Measurements from ENCODE around the gene UGT1A10.

DNA sequence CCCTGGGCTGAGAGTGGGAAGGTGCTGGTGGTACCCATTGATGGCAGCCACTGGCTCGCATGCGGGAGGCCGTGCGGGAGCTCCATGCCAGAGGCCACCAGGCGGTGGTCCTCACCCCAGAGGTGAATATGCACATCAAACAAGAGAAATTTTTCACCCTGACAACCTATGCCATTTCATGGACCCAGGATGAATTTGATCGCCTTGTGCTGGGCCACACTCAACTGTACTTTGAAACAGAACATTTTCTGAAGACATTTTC lies 111.0 kb downstream of the UGT1A10 start:
- TF ChIP-seq, protein P1, sequence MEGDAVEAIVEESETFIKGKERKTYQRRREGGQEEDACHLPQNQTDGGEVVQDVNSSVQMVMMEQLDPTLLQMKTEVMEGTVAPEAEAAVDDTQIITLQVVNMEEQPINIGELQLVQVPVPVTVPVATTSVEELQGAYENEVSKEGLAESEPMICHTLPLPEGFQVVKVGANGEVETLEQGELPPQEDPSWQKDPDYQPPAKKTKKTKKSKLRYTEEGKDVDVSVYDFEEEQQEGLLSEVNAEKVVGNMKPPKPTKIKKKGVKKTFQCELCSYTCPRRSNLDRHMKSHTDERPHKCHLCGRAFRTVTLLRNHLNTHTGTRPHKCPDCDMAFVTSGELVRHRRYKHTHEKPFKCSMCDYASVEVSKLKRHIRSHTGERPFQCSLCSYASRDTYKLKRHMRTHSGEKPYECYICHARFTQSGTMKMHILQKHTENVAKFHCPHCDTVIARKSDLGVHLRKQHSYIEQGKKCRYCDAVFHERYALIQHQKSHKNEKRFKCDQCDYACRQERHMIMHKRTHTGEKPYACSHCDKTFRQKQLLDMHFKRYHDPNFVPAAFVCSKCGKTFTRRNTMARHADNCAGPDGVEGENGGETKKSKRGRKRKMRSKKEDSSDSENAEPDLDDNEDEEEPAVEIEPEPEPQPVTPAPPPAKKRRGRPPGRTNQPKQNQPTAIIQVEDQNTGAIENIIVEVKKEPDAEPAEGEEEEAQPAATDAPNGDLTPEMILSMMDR (IDR thresholded peaks at IDR 0.05; ENCODE audit: poor library complexity, severe bottlenecking): no peak
- TF ChIP-seq POLR2AphosphoS5 (IDR thresholded peaks at IDR 0.05) (no peak), MXI1 (conservative IDR thresholded peaks at IDR 0.05; ENCODE audit: poor library complexity, severe bottlenecking) (no peak)

Measured in neural cell (in vitro differentiated cells).